Type B pancreatic cell (in vitro differentiated cells): Measurements from ENCODE around the gene SPATC1L. TPM values are rescaled to one million over a fixed set of nuclear protein-coding genes. Genes with fewer than 3 reads are reported as not detected.

Experiments used
- DNase-seq: peaks from one replicate; pipeline ENCODE4 v3.0.0; 2021; ENCODE audit warnings: mixed read lengths; ENCODE audit not compliant: unreplicated experiment; ENCODE audit errors: extremely low spot score
- H3K27ac Mint-ChIP-seq: 2 replicates; pipeline ENCODE4 v1.8.0; 2021; ENCODE audit warnings: mild to moderate bottlenecking, mixed read lengths
- H3K27me3 Mint-ChIP-seq: 2 replicates; pipeline ENCODE4 v1.8.0; 2021; ENCODE audit warnings: mixed read lengths
- H3K36me3 Mint-ChIP-seq: 2 replicates; pipeline ENCODE4 v1.8.0; 2021; ENCODE audit warnings: mixed read lengths
- H3K4me1 Mint-ChIP-seq: one replicate; pipeline ENCODE4 v1.8.0; 2021; ENCODE audit warnings: mixed read lengths; ENCODE audit not compliant: unreplicated experiment
- H3K4me3 Mint-ChIP-seq: 2 replicates; pipeline ENCODE4 v1.8.0; 2021; ENCODE audit warnings: mild to moderate bottlenecking, mixed read lengths
- H3K9me3 Mint-ChIP-seq: 2 replicates; pipeline ENCODE4 v1.8.0; 2021; ENCODE audit warnings: mixed read lengths
- CTCF ChIP-seq: fragments of 200-600 bp; sonication (generic); conservative IDR thresholded peaks from 2 replicates; pipeline ENCODE4 v1.5.0; 2021; ENCODE audit warnings: antibody characterized with exemption, mild to moderate bottlenecking
- total RNA-seq: library from RNA; stranded (reverse); gene quantifications from 2 replicates; pipeline ENCODE4 v1.2.1, GENCODE V29; 2021; ENCODE audit warnings: low replicate concordance

Gene SPATC1L
- total RNA-seq, 1 donor from 2014 or later = 24.7 TPM

GRCh38 chr21:46124083-46124925 lies 60.0 kb downstream of the SPATC1L start:
- H3K27me3 Mint-ChIP-seq = no peaks in the 10 kb centered on the region
- no peak for TF ChIP-seq CTCF
- H3K9me3 Mint-ChIP-seq = no peaks in the 10 kb centered on the region
- peaks cover 8% of the 10 kb centered on the region for H3K4me1 Mint-ChIP-seq
- no peak overlapping the region for H3K27ac Mint-ChIP-seq
- DNase-seq = peak; percentile 57
- H3K4me3 Mint-ChIP-seq = no peak overlapping the region
- peaks cover 3% of the 10 kb centered on the region for H3K36me3 Mint-ChIP-seq

- Mint-ChIP-seq H3K27me3 (no peaks in the 10 kb centered on the region), H3K36me3 (peaks cover 3% of the 10 kb centered on the region), H3K27ac (no peak overlapping the region), H3K4me3 (no peak overlapping the region), H3K4me1 (peaks cover 5% of the 10 kb centered on the region), H3K9me3 (no peaks in the 10 kb centered on the region)
- TF ChIP-seq CTCF = no peak
- DNase-seq = peak; percentile 48
Observed at GRCh38 chr21:46122758-46123683, 61.2 kb downstream of the SPATC1L start.

- H3K27ac Mint-ChIP-seq = no peak overlapping the region
- H3K4me1 Mint-ChIP-seq = no peaks in the 10 kb centered on the region
- H3K36me3 Mint-ChIP-seq = peaks cover 3% of the 10 kb centered on the region
- DNase-seq = peak; percentile 62
- H3K27me3 Mint-ChIP-seq = no peaks in the 10 kb centered on the region
- no peak for TF ChIP-seq CTCF
- H3K4me3 Mint-ChIP-seq = no peak overlapping the region
- no peaks in the 10 kb centered on the region for H3K9me3 Mint-ChIP-seq
Observed at GRCh38 chr21:46122237-46122671, 62.0 kb downstream of the SPATC1L start.

GRCh38 chr21:46121286-46122221 lies 62.7 kb downstream of the SPATC1L start:
- no peak for TF ChIP-seq CTCF
- no peaks in the 10 kb centered on the region for H3K9me3 Mint-ChIP-seq
- peaks cover 3% of the 10 kb centered on the region for H3K36me3 Mint-ChIP-seq
- no peak overlapping the region for H3K4me3 Mint-ChIP-seq
- no peaks in the 10 kb centered on the region for H3K4me1 Mint-ChIP-seq
- no peaks in the 10 kb centered on the region for H3K27me3 Mint-ChIP-seq
- no peak overlapping the region for H3K27ac Mint-ChIP-seq
- DNase-seq = peak; percentile 64
